Measurements from ENCODE around the gene PKD1.

PKD1 gene

GRCh38 chr16:2042171-2042985, 93.3 kb downstream of the PKD1 start:
- no peak for FAIRE-seq
- DNase-seq (ENCODE audit: insufficient read length), result no peak

GRCh38 chr16:2040787-2041522, 94.7 kb downstream of the PKD1 start:
- no peak for DNase-seq (ENCODE audit: insufficient read length)
- no peak for FAIRE-seq
- TF ChIP-seq TAF1 (IDR thresholded peaks at IDR 0.05; ENCODE audit: borderline replicate concordance, low read depth, low read length) (no peak), POLR2AphosphoS5 (IDR thresholded peaks at IDR 0.05; ENCODE audit: low read depth, low read length) (no peak), POLR2A (IDR thresholded peaks at IDR 0.05; ENCODE audit: low read depth, low read length) (no peak)

More at GRCh38 chr16:2042171-2042985, 93.3 kb downstream of the PKD1 start:
- TF ChIP-seq POLR2A (IDR thresholded peaks at IDR 0.05; ENCODE audit: low read depth, low read length) (no peak), POLR2AphosphoS5 (IDR thresholded peaks at IDR 0.05; ENCODE audit: low read depth, low read length) (no peak), TAF1 (IDR thresholded peaks at IDR 0.05; ENCODE audit: borderline replicate concordance, low read depth, low read length) (no peak)

GRCh38 chr16:2040041-2040786, 95.5 kb downstream of the PKD1 start:
- FAIRE-seq (no peak), DNase-seq (ENCODE audit: insufficient read length) (no peak)
- TF ChIP-seq TAF1 (IDR thresholded peaks at IDR 0.05; ENCODE audit: borderline replicate concordance, low read depth, low read length) (no peak), POLR2A (IDR thresholded peaks at IDR 0.05; ENCODE audit: low read depth, low read length) (no peak), POLR2AphosphoS5 (IDR thresholded peaks at IDR 0.05; ENCODE audit: low read depth, low read length) (no peak)

- no peak for TF ChIP-seq POLR2AphosphoS5 (IDR thresholded peaks at IDR 0.05; ENCODE audit: low read depth, low read length)
- no peak for TF ChIP-seq TAF1 (IDR thresholded peaks at IDR 0.05; ENCODE audit: borderline replicate concordance, low read depth, low read length)
- no peak for TF ChIP-seq POLR2A (IDR thresholded peaks at IDR 0.05; ENCODE audit: low read depth, low read length)
- DNase-seq (ENCODE audit: insufficient read length), result no peak
Observed at GRCh38 chr16:2039274-2040031, 96.2 kb downstream of the PKD1 start.

More at GRCh38 chr16:2039274-2040031, 96.2 kb downstream of the PKD1 start:
- FAIRE-seq, result no peak

Measured in GM12892 (cell line).